IMR-90 (cell line): ENCODE measurements around the gene LMO4. TPM values are rescaled to one million over a fixed set of nuclear protein-coding genes. Genes with fewer than 3 reads are reported as not detected.

ENCODE experiments used
- ATAC-seq: fragments of 200-7000 bp; cut with Tn5 transposase; 2 replicates; pipeline ENCODE4 v1.9.1; 2020; ENCODE audit warnings: low read depth, mild to moderate bottlenecking, moderate library complexity
- BruUV-seq: library from RNA; stranded (reverse); fragments of 400-500 nt; replicated peaks from 2 replicates; lab custom pipeline; 2021; lab: Mats Ljungman, UMichigan
- CTCF ChIA-PET: fragments of 300-600 bp; formaldehyde crosslinking; extraction: SDS; loops from one replicate; lab custom pipeline; 2021; ENCODE audit warnings: antibody characterized with exemption; lab: Yijun Ruan, JAX
- POLR2A ChIA-PET: fragments of 300-600 bp; sonication (Branson Sonifier 250); formaldehyde crosslinking; loops from one replicate; lab custom pipeline; 2022; ENCODE audit warnings: antibody characterized with exemption; ENCODE audit not compliant: unreplicated experiment; lab: Charles Lee
- DNase-seq: peaks from one replicate; pipeline ENCODE4 v3.0.0; 2013
- H2AFZ ChIP-seq: replicated peaks from 2 replicates; pipeline ENCODE3; 2013; ENCODE audit warnings: low read length, mild to moderate bottlenecking; ENCODE audit not compliant: poor library complexity
- H2AK5ac ChIP-seq: 2 replicates; pipeline ENCODE4 v1.6.1; 2013; ENCODE audit warnings: low read depth, low read length, inconsistent platforms
- H2AK9ac ChIP-seq: replicated peaks from 2 replicates; pipeline ENCODE3; 2013; ENCODE audit warnings: mild to moderate bottlenecking, low read depth, low read length, moderate library complexity; ENCODE audit not compliant: poor library complexity
- H2BK120ac ChIP-seq: 2 replicates; pipeline ENCODE4 v1.6.1; 2013; ENCODE audit warnings: low read depth, low read length, inconsistent platforms
- H2BK15ac ChIP-seq: 3 replicates; pipeline ENCODE4 v1.6.1; 2013; ENCODE audit warnings: low read depth, low read length, inconsistent platforms
- H2BK20ac ChIP-seq: 2 replicates; pipeline ENCODE4 v1.6.1; 2013; ENCODE audit warnings: low read depth, mild to moderate bottlenecking, inconsistent platforms, low read length, moderate library complexity
- H2BK5ac ChIP-seq: 2 replicates; pipeline ENCODE4 v1.6.1; 2013; ENCODE audit warnings: mild to moderate bottlenecking, low read depth, low read length, inconsistent platforms; ENCODE audit not compliant: poor library complexity, severe bottlenecking
- H3K14ac ChIP-seq: replicated peaks from 2 replicates; pipeline ENCODE4 v1.6.1; 2013; ENCODE audit warnings: low read depth, low read length, inconsistent platforms
- H3K18ac ChIP-seq: 2 replicates; pipeline ENCODE4 v1.6.1; 2013; ENCODE audit warnings: low read depth, low read length, control low read depth
- H3K23ac ChIP-seq: 2 replicates; pipeline ENCODE4 v1.6.1; 2013; ENCODE audit warnings: low read depth, low read length, inconsistent platforms
- H3K27ac ChIP-seq: 2 replicates; pipeline ENCODE4 v1.5.1; 2013; ENCODE audit warnings: mild to moderate bottlenecking, control low read depth, low read length; ENCODE audit not compliant: insufficient read depth
- H3K27me3 ChIP-seq: 2 replicates; pipeline ENCODE4 v1.6.1; 2013; ENCODE audit warnings: low read length; ENCODE audit not compliant: control insufficient read depth, insufficient read depth
- H3K36me3 ChIP-seq: 2 replicates; pipeline ENCODE4 v1.6.1; 2013; ENCODE audit warnings: low read length, mixed read lengths; ENCODE audit not compliant: control insufficient read depth, insufficient read depth
- H3K4ac ChIP-seq: 2 replicates; pipeline ENCODE4 v1.6.1; 2013; ENCODE audit warnings: low read depth, low read length, inconsistent platforms
- H3K4me1 ChIP-seq: 2 replicates; pipeline ENCODE4 v1.6.1; 2013; ENCODE audit warnings: low read length, mixed read lengths; ENCODE audit not compliant: control insufficient read depth, insufficient read depth
- H3K4me2 ChIP-seq: 2 replicates; pipeline ENCODE4 v1.6.1; 2013; ENCODE audit warnings: low read depth, mild to moderate bottlenecking, control low read depth, low read length, moderate library complexity
- H3K4me3 ChIP-seq: 2 replicates; pipeline ENCODE4 v1.5.1; 2013; ENCODE audit warnings: low read depth, mild to moderate bottlenecking, control low read depth, low read length, moderate library complexity; ENCODE audit not compliant: insufficient read depth
- H3K56ac ChIP-seq: 2 replicates; pipeline ENCODE4 v1.6.1; 2013; ENCODE audit warnings: low read length, inconsistent platforms; ENCODE audit not compliant: insufficient read depth; ENCODE audit errors: extremely low read depth
- H3K79me1 ChIP-seq, 2 experiments: 2 replicates each; pipeline ENCODE4 v1.6.1; 2013; ENCODE audit warnings: low read length in 2 of 2, inconsistent platforms in 1 of 2, low read depth in 1 of 2
- H3K9ac ChIP-seq: 2 replicates; pipeline ENCODE4 v1.6.1; 2013; ENCODE audit warnings: low read depth, low read length, control low read depth
- H3K9me1 ChIP-seq: 2 replicates; pipeline ENCODE4 v1.6.1; 2013; ENCODE audit warnings: low read length, inconsistent platforms; ENCODE audit not compliant: insufficient read depth
- H3K9me3 ChIP-seq: 2 replicates; pipeline ENCODE4 v1.6.1; 2013; ENCODE audit warnings: low read length; ENCODE audit not compliant: control insufficient read depth, insufficient read depth
- H4K20me1 ChIP-seq: 2 replicates; pipeline ENCODE4 v1.6.1; 2013; ENCODE audit warnings: low read length, inconsistent platforms; ENCODE audit not compliant: insufficient read depth
- H4K5ac ChIP-seq: 2 replicates; pipeline ENCODE4 v1.6.1; 2013; ENCODE audit warnings: mild to moderate bottlenecking, low read depth, low read length, control low read depth
- H4K8ac ChIP-seq, 2 experiments: 2 replicates each; pipeline ENCODE4 v1.6.1; 2013; ENCODE audit warnings: low read depth in 2 of 2, low read length in 2 of 2, control low read depth in 1 of 2, inconsistent platforms in 1 of 2
- H4K91ac ChIP-seq: 2 replicates; pipeline ENCODE4 v1.6.1; 2013; ENCODE audit warnings: low read depth, low read length, inconsistent platforms; ENCODE audit not compliant: insufficient read depth
- BHLHE40 ChIP-seq: fragments of 150-350 bp; IDR thresholded peaks from 2 replicates; pipeline ENCODE4 v1.6.1; 2016; ENCODE audit warnings: mild to moderate bottlenecking, low read depth, low read length
- MAZ ChIP-seq: IDR thresholded peaks from 2 replicates; pipeline ENCODE4 v1.6.1; 2012; ENCODE audit warnings: low read depth, mild to moderate bottlenecking, low read length, improper control_type of control experiment, moderate library complexity, borderline replicate concordance
- POLR2A ChIP-seq: IDR thresholded peaks from 2 replicates; pipeline ENCODE4 v1.6.1; 2012; ENCODE audit warnings: mild to moderate bottlenecking, low read depth, low read length
- RAD21 ChIP-seq: IDR thresholded peaks from 2 replicates; pipeline ENCODE4 v1.6.1; 2012; ENCODE audit warnings: low read length, improper control_type of control experiment
- RFX5 ChIP-seq: IDR thresholded peaks from 2 replicates; pipeline ENCODE4 v1.8.0; 2012; ENCODE audit warnings: low read depth, mild to moderate bottlenecking, low read length, moderate library complexity
- USF2 ChIP-seq: fragments of 150-350 bp; IDR thresholded peaks from 2 replicates; pipeline ENCODE4 v1.6.1; 2017; ENCODE audit warnings: mild to moderate bottlenecking, antibody characterized with exemption, low read length, low read depth
- WGBS, 2 experiments: methylation state at CpG; one replicate each; pipeline versions ENCODE4 v1.1.5 to v1.1.7; 2013; ENCODE audit warnings: missing lambda C conversion rate in 2 of 2; ENCODE audit not compliant: insufficient read length in 1 of 2; ENCODE audit errors: extremely low coverage in 2 of 2; 5-methylcytosine and 5-hydroxymethylcytosine counted together
- dilution Hi-C: fragments of 300-500 bp; cut with HindIII; formaldehyde crosslinking; loops from one replicate; pipeline ENCODE4 v1.14.3; 2018; ENCODE audit warnings: low sequenced_read_pairs; ENCODE audit not compliant: unreplicated experiment
- in situ Hi-C: fragments of 300-500 bp; cut with MboI; formaldehyde crosslinking; loops from 3 replicates; pipeline ENCODE4 v1.14.3; 2019; ENCODE audit warnings: low sequenced_read_pairs, inconsistent platforms, mixed read lengths
- intact Hi-C: fragments of 100-400 bp; cut with micrococcal nuclease; formaldehyde crosslinking; loops from 2 replicates; pipeline ENCODE4 v1.10.0; 2022
- polyA plus RNA-seq, 3 experiments: library from polyadenylated mRNA; depleted of rRNA; stranded (reverse); fragments of >200 nt; gene quantifications; 2 replicates each; pipeline ENCODE4 v1.2.3, GENCODE V29; 2012; ENCODE audit warnings: low replicate concordance in 1 of 3
- total RNA-seq: library from RNA; depleted of rRNA; stranded (reverse); fragments of >200 nt; gene quantifications from 2 replicates; pipeline ENCODE4 v1.2.3, GENCODE V29; 2012
- TF ChIP-seq, protein P1 (sequence below): fragments of 150-350 bp; IDR thresholded peaks from 2 replicates; pipeline ENCODE4 v1.6.1; 2016; ENCODE audit warnings: low read depth, mild to moderate bottlenecking, low read length, moderate library complexity, borderline replicate concordance
- TF ChIP-seq, protein P2 (sequence below): conservative IDR thresholded peaks from 2 replicates; pipeline ENCODE4 v1.5.1; 2012; ENCODE audit warnings: mild to moderate bottlenecking, low read depth, low read length, improper control_type of control experiment

Gene LMO4
- total and polyA plus RNA-seq, 2 of the 4 experiments (the other 2 are of a cell fraction): 98.9 to 109 TPM

- ATAC-seq (peak; percentile 4), DNase-seq (peak; percentile 36)
- Histone ChIP-seq H3K18ac (peak overlapping the region; percentile 48), H2AFZ (peak overlapping the region; percentile 81), H4K20me1 (peaks cover 45% of the 10 kb centered on the region), H3K9me1 (no peaks in the 10 kb centered on the region), H3K79me1 (peaks cover 12 to 49% of the 10 kb centered on the region in 2 experiments), H3K14ac (peak overlapping the region; percentile 84), H3K9me3 (no peaks in the 10 kb centered on the region), H3K36me3 (peaks cover 18% of the 10 kb centered on the region), H4K91ac (peak overlapping the region; percentile 41; the same call in 1 of the 2 replicates), H3K4ac (peak overlapping the region; percentile 76), H2BK20ac (no peak overlapping the region), H3K23ac (peak overlapping the region; percentile 89), H4K8ac (peak overlapping the region; percentile 64 to 71), H4K5ac (peak overlapping the region; percentile 16), H2BK120ac (peak overlapping the region; percentile 60), H3K27me3 (no peaks in the 10 kb centered on the region), H3K27ac (peak overlapping the region; percentile 92), H2AK9ac (peak overlapping the region; percentile 60), H3K4me3 (peak overlapping the region; percentile 68), H2BK15ac (peak overlapping the region; percentile 3; the same call in 1 of the 3 replicates), H3K4me2 (peak overlapping the region; percentile 80), H2AK5ac (peak overlapping the region; percentile 45), H3K9ac (peak overlapping the region; percentile 82), H3K56ac (peak overlapping the region; percentile 22), H3K4me1 (peaks cover 18% of the 10 kb centered on the region), H2BK5ac (peak overlapping the region; percentile 81)
- no TSS peak for BruUV-seq
- WGBS, 2 experiments: no CpG with 5 or more reads among the region's 28 CpGs
- dilution Hi-C loops (no loop called here), intact Hi-C loops (loop anchor here (5.0 to 10.0 kb wide), 4 partner anchors 188 to 848 kb away; no protein-coding TSS in a partner anchor), in situ Hi-C loops (loop anchor here (5.0 kb wide), 2 partner anchors 182 to 618 kb away; no protein-coding TSS in a partner anchor)
- POLR2A ChIA-PET: interaction anchor here (0.7 kb wide), 2 partner anchors 11 to 18 kb away, joined by 4 read pairs; no protein-coding TSS in a partner anchor
- no peak for TF ChIP-seq RFX5
- no peak for TF ChIP-seq POLR2A
- TF ChIP-seq BHLHE40: no peak
- TF ChIP-seq MAZ: no peak
- TF ChIP-seq RAD21: no peak
- TF ChIP-seq USF2: no peak
- TF ChIP-seq, protein P1, sequence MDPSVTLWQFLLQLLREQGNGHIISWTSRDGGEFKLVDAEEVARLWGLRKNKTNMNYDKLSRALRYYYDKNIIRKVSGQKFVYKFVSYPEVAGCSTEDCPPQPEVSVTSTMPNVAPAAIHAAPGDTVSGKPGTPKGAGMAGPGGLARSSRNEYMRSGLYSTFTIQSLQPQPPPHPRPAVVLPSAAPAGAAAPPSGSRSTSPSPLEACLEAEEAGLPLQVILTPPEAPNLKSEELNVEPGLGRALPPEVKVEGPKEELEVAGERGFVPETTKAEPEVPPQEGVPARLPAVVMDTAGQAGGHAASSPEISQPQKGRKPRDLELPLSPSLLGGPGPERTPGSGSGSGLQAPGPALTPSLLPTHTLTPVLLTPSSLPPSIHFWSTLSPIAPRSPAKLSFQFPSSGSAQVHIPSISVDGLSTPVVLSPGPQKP: no peak
- TF ChIP-seq, protein P2, sequence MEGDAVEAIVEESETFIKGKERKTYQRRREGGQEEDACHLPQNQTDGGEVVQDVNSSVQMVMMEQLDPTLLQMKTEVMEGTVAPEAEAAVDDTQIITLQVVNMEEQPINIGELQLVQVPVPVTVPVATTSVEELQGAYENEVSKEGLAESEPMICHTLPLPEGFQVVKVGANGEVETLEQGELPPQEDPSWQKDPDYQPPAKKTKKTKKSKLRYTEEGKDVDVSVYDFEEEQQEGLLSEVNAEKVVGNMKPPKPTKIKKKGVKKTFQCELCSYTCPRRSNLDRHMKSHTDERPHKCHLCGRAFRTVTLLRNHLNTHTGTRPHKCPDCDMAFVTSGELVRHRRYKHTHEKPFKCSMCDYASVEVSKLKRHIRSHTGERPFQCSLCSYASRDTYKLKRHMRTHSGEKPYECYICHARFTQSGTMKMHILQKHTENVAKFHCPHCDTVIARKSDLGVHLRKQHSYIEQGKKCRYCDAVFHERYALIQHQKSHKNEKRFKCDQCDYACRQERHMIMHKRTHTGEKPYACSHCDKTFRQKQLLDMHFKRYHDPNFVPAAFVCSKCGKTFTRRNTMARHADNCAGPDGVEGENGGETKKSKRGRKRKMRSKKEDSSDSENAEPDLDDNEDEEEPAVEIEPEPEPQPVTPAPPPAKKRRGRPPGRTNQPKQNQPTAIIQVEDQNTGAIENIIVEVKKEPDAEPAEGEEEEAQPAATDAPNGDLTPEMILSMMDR: 0 out of 2 replicates have a peak, but pooled peaks have one; percentile 9
- CTCF ChIA-PET: interaction anchor here (0.6 to 0.8 kb wide), 4 partner anchors 17 to 727 kb away, joined by 3 to 5 read pairs (median 4); no protein-coding TSS in a partner anchor
Observed at GRCh38 chr1:87334351-87335174, 5.9 kb downstream of the LMO4 start.
